ENCODE measurements around the gene IFT122. TPM values are rescaled to one million over a fixed set of nuclear protein-coding genes. Genes with fewer than 3 reads are reported as not detected.

Gene IFT122
- total and polyA plus RNA-seq, 2 of the 4 experiments (the other 2 are of a cell fraction): 16.8 to 28.0 TPM

DNA sequence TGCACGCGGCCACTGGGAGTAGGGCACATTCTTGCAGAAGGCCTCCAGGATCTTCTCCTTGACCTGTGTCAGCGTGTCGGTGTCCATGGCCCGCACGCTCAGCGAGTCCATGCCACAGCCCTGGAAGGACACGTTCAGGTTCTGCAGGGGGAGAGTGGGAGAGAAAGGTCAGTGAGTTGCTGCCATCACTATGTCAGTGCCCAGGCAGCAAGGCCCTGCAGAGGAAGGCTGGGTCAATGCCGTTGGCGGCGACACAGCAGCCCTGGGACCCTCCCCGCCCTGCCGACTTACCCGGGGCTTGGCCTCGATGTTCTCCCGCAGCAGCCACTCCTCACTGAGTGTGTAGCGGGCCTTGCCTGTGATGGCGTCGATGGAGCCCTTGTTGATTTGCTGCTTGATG, 122.8 kb downstream of the IFT122 start:
- DNase-seq (no peak), ATAC-seq (ENCODE audit: low read depth) (no peak)
- in situ Hi-C loops (cut with MboI; ENCODE audit: low sequenced_read_pairs) (no loop called here), intact Hi-C loops (cut with micrococcal nuclease) (loop anchor here (5.0 kb wide), 1 partner anchor 121 kb away; the partner anchor contains the start of gene IFT122), dilution Hi-C loops (cut with HindIII; ENCODE audit: low sequenced_read_pairs, unreplicated experiment) (no loop called here)
- Histone ChIP-seq H3K27ac (ENCODE audit: insufficient read depth, low read length) (peak overlapping the region; percentile 14; the same call in 1 of the 2 replicates), H3K9me3 (ENCODE audit: control insufficient read depth, insufficient read depth, low read length) (no peaks in the 10 kb centered on the region), H3K4me1 (ENCODE audit: control insufficient read depth, insufficient read depth, low read length) (peaks cover 37% of the 10 kb centered on the region), H3K27me3 (ENCODE audit: control insufficient read depth, insufficient read depth, low read length) (no peaks in the 10 kb centered on the region), H3K18ac (ENCODE audit: low read depth, low read length) (no peak overlapping the region), H3K79me1 (ENCODE audit: low read depth in 1 of 2, low read length in 2 of 2) (peaks cover 13 to 32% of the 10 kb centered on the region in 2 experiments; a peak in 3 of 4 replicates), H3K9me1 (ENCODE audit: insufficient read depth, low read length) (peaks cover 23% of the 10 kb centered on the region), H3K9ac (ENCODE audit: low read depth, low read length) (no peak overlapping the region), H4K91ac (ENCODE audit: insufficient read depth, low read depth, low read length) (no peak overlapping the region; the same call in 1 of the 2 replicates), H2AK5ac (ENCODE audit: low read depth, low read length) (0 out of 2 replicates have a peak overlapping the region, but pooled peaks have one; percentile 7), H3K36me3 (ENCODE audit: control insufficient read depth, insufficient read depth, low read length) (peaks cover 40% of the 10 kb centered on the region), H3K56ac (ENCODE audit: extremely low read depth, insufficient read depth, low read length) (no peak overlapping the region), H2BK20ac (ENCODE audit: low read depth, low read length) (no peak overlapping the region), H3K4me3 (ENCODE audit: insufficient read depth, low read depth, low read length) (no peak overlapping the region), H2AFZ (replicated peaks; ENCODE audit: low read length, poor library complexity) (peak overlapping the region; percentile 14), H3K14ac (replicated peaks; ENCODE audit: low read depth, low read length) (0 out of 2 replicates have a peak overlapping the region, but pooled peaks have one; percentile 3), H2BK120ac (ENCODE audit: low read depth, low read length) (no peak overlapping the region), H2BK5ac (ENCODE audit: low read depth, low read length, poor library complexity, severe bottlenecking) (no peak overlapping the region), H4K8ac (ENCODE audit: low read depth in 2 of 2, low read length in 2 of 2) (no peak overlapping the region), H4K5ac (ENCODE audit: low read depth, low read length) (no peak overlapping the region), H2BK15ac (ENCODE audit: low read depth, low read length) (no peak overlapping the region), H3K4ac (ENCODE audit: low read depth, low read length) (peak overlapping the region; percentile 47; the same call in 1 of the 2 replicates), H2AK9ac (replicated peaks; ENCODE audit: low read depth, low read length, poor library complexity) (peak overlapping the region; percentile 90), H4K20me1 (ENCODE audit: insufficient read depth, low read length) (no peaks in the 10 kb centered on the region), H3K23ac (ENCODE audit: low read depth, low read length) (no peak overlapping the region), H3K4me2 (ENCODE audit: low read depth, low read length) (no peak overlapping the region)
- no TSS peak for BruUV-seq (replicated peaks)
- POLR2A ChIA-PET (ENCODE audit: unreplicated experiment): no interaction called here
- TF ChIP-seq, protein P1, sequence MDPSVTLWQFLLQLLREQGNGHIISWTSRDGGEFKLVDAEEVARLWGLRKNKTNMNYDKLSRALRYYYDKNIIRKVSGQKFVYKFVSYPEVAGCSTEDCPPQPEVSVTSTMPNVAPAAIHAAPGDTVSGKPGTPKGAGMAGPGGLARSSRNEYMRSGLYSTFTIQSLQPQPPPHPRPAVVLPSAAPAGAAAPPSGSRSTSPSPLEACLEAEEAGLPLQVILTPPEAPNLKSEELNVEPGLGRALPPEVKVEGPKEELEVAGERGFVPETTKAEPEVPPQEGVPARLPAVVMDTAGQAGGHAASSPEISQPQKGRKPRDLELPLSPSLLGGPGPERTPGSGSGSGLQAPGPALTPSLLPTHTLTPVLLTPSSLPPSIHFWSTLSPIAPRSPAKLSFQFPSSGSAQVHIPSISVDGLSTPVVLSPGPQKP (IDR thresholded peaks at IDR 0.05; ENCODE audit: borderline replicate concordance, low read depth, low read length): no peak
- TF ChIP-seq CHD1 (IDR thresholded peaks at IDR 0.05; ENCODE audit: low read depth, low read length) (no peak), POLR2A (IDR thresholded peaks at IDR 0.05; ENCODE audit: low read depth, low read length) (no peak), RCOR1 (IDR thresholded peaks at IDR 0.05; ENCODE audit: insufficient replicate concordance, low read length) (no peak)
- CTCF ChIA-PET: no interaction called here
- 94% methylated on average over 17 of the region's 19 CpGs; no CpG with 5 or more reads in 1 of the 2 experiments for WGBS, 2 experiments (ENCODE audit: extremely low coverage in 2 of 2, insufficient read length in 1 of 2)

Data from IMR-90 (cell line).